ENCODE measurements around the gene AVL9. TPM values are rescaled to one million over a fixed set of nuclear protein-coding genes. Genes with fewer than 3 reads are reported as not detected.

Gene AVL9
- total and polyA plus RNA-seq, 9 of the 15 experiments (the other 6 are each of a cell fraction or from before 2014, with no cell fraction given): 6.4 to 66.2 (median 30.1) TPM

- no peak overlapping the region for H3K4me2 ChIP-seq (ENCODE audit: insufficient read depth, low read length)
- H3K79me2 ChIP-seq (ENCODE audit: control insufficient read depth, insufficient read depth, low read length): peaks cover 36% of the 10 kb centered on the region
- H3K9me1 ChIP-seq (ENCODE audit: control insufficient read depth, insufficient read depth, low read length): no peaks in the 10 kb centered on the region
- H3K27ac ChIP-seq (ENCODE audit: extremely low read depth, low read depth, low read length): no peak overlapping the region
- FAIRE-seq (no peak), DNase-seq (ENCODE audit: extremely low read depth in 1 of 4, low spot score in 3 of 4) (no peak), ATAC-seq (no peak)
- H4K20me1 ChIP-seq (replicated peaks; ENCODE audit: control insufficient read depth, insufficient read depth, low read length): no peaks in the 10 kb centered on the region
- no peaks in the 10 kb centered on the region for H3K9me3 ChIP-seq (replicated peaks; ENCODE audit: control insufficient read depth, insufficient read depth, low read depth, low read length)
- H3K27me3 ChIP-seq (ENCODE audit: control insufficient read depth in 2 of 2, insufficient read depth in 2 of 2, low read length in 2 of 2): no peaks in the 10 kb centered on the region
- no peak overlapping the region for H3K9ac ChIP-seq (ENCODE audit: insufficient read depth in 1 of 2, low read depth in 2 of 2, low read length in 2 of 2)
- in situ Hi-C loops (cut with MboI) (no loop called here), intact Hi-C loops (cut with micrococcal nuclease) (no loop called here)
- ChIA-PET POLR2A (interaction anchor here (1.0 to 1.2 kb wide), 2 partner anchors 12 to 25 kb away, joined by 3 to 4 read pairs; no protein-coding TSS in a partner anchor), CTCF (ENCODE audit: low intra/inter-chr PET ratio) (no interaction called here)
- WGBS (ENCODE audit: insufficient coverage, low coverage, missing lambda C conversion rate): 92% methylated on average over 12 of the region's 13 CpGs
- H3K4me1 ChIP-seq (replicated peaks in 1 of 2; ENCODE audit: control insufficient read depth in 2 of 2, insufficient read depth in 2 of 2, low read length in 2 of 2): 0 out of 5 replicates have a peak, but pooled peaks cover 0 to 2% of the 10 kb centered on the region in 2 experiments
- H3K36me3 ChIP-seq (ENCODE audit: control insufficient read depth, insufficient read depth, low read length): peaks cover 10% of the 10 kb centered on the region; the same call in 2 of the 3 replicates
- H2AFZ ChIP-seq (ENCODE audit: low read depth, low read length): no peak overlapping the region
- H3K4me3 ChIP-seq: no peak overlapping the region
- no TSS peak for BruUV-seq (replicated peaks)
- TF ChIP-seq NCOR1 (IDR thresholded peaks at IDR 0.05) (no peak), ZNF766 (CRISPR knock-in tag; conservative IDR thresholded peaks at IDR 0.05) (no peak), ZSCAN32 (CRISPR knock-in tag; IDR thresholded peaks at IDR 0.05) (no peak), CCNT2 (IDR thresholded peaks at IDR 0.05; ENCODE audit: borderline replicate concordance, extremely low read depth, insufficient read length, low read depth, low read length) (no peak), MXI1 (IDR thresholded peaks at IDR 0.05; ENCODE audit: low read depth, low read length) (no peak), TRIM25 (IDR thresholded peaks at IDR 0.05; ENCODE audit: borderline replicate concordance) (no peak), NR4A1 (CRISPR knock-in tag; IDR thresholded peaks at IDR 0.05) (no peak), NR4A1 (tag; IDR thresholded peaks at IDR 0.05) (no peak), CHD2 (IDR thresholded peaks at IDR 0.05; ENCODE audit: low read depth, low read length) (no peak), ZNF318 (IDR thresholded peaks at IDR 0.05; ENCODE audit: borderline replicate concordance in 1 of 2, low read depth in 1 of 2) (no peak), EZH2 (IDR thresholded peaks at IDR 0.05; ENCODE audit: borderline replicate concordance, low read depth, low read length) (no peak), KLF16 (IDR thresholded peaks at IDR 0.05) (no peak), KLF6 (CRISPR knock-in tag; IDR thresholded peaks at IDR 0.05; ENCODE audit: borderline replicate concordance) (no peak), TAF15 (IDR thresholded peaks at IDR 0.05; ENCODE audit: low read depth, low read length) (no peak)
Measured at GRCh38 chr7:32531402-32531801, 36.1 kb downstream of the AVL9 start.

Measured in K562 (cell line).